ENCODE results near the gene CEACAM16.
A peak's percentile ranks its signal among the peaks of the same experiment; 100 is the strongest.

Gene CEACAM16

GRCh38 chr19:44741841-44742329 lies 42.9 kb downstream of the CEACAM16 start:
- no peak for TF ChIP-seq CTCF (IDR thresholded peaks at IDR 0.05; ENCODE audit: control insufficient read depth, extremely low read depth, insufficient read depth)
- peak; percentile 97 for DNase-seq (ENCODE audit: low read depth)
- no peak overlapping the region for H3K4me3 ChIP-seq (ENCODE audit: low read depth, low read length)

DNA sequence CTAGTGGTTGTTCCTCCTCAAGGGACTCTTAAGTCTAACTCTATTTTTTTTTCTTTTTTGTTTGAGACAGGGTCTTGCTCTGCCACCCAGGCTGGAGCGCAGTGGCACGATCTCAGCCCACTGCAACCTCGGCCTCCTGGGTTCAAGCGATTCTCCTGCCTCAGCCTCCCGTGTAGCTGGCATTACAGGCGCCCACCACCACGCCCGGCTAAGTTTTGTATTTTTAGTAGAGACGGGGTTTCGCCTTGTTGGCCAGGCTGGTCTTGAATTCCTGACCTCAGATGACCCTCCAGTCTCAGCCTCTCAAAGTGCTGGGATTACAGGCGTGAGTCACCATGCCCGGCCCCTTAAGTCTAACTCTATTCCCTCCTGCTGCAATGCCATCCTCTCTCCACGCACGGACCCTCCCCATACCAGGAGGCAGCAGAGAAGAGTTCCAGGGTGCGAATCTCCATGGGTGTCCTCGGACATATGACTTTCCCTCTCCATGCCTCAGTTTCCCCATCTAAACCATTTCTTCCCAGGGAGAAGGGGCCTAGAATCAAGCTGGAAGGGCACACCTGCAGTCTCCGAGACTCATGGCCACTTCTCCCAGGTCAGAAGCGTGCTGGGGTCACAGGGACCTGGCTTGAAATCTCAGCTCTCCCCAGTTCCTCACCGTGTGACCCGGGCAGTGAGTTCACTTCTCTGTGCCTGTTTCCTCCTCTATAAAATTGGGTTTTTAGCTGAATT lies 43.5 kb downstream of the CEACAM16 start:
- no peak for TF ChIP-seq CTCF (IDR thresholded peaks at IDR 0.05; ENCODE audit: control insufficient read depth, extremely low read depth, insufficient read depth)
- H3K4me3 ChIP-seq (ENCODE audit: low read depth, low read length), result no peak overlapping the region
- DNase-seq (ENCODE audit: low read depth), result no peak

DNA sequence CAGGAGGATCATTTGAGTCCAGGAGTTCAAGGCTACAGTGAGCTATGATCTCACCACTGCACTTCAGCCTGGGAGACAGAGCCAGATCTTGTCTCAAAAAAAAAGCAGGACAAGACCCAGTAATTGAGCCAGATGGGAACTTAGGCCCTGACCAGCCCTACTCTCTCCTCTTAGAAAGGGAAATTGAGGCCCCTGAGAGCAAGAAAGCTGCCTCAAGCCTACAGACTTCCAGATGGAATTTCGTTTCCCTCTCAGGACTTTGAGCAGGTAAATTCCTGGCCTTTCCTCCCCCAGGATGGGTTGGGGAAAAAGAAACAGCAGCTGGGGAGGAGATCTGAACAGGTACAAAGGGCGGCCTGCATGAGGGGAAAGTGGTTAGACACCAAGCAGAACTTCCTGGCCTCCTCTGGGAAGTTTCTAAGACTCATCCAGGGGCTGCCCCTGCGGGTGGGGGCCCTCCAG lies 46.0 kb downstream of the CEACAM16 start:
- no peak for TF ChIP-seq CTCF (IDR thresholded peaks at IDR 0.05; ENCODE audit: control insufficient read depth, extremely low read depth, insufficient read depth)
- no peak for DNase-seq (ENCODE audit: low read depth)
- no peak overlapping the region for H3K4me3 ChIP-seq (ENCODE audit: low read depth, low read length)

GRCh38 chr19:44745341-44745831 lies 46.4 kb downstream of the CEACAM16 start:
- H3K4me3 ChIP-seq (ENCODE audit: low read depth, low read length), result no peak overlapping the region
- no peak for DNase-seq (ENCODE audit: low read depth)
- TF ChIP-seq CTCF (IDR thresholded peaks at IDR 0.05; ENCODE audit: control insufficient read depth, extremely low read depth, insufficient read depth), result no peak

GRCh38 chr19:44745887-44746600 lies 47.1 kb downstream of the CEACAM16 start:
- H3K4me3 ChIP-seq (ENCODE audit: low read depth, low read length), result no peak overlapping the region
- TF ChIP-seq CTCF (IDR thresholded peaks at IDR 0.05; ENCODE audit: control insufficient read depth, extremely low read depth, insufficient read depth), result no peak
- DNase-seq (ENCODE audit: low read depth), result no peak

DNA sequence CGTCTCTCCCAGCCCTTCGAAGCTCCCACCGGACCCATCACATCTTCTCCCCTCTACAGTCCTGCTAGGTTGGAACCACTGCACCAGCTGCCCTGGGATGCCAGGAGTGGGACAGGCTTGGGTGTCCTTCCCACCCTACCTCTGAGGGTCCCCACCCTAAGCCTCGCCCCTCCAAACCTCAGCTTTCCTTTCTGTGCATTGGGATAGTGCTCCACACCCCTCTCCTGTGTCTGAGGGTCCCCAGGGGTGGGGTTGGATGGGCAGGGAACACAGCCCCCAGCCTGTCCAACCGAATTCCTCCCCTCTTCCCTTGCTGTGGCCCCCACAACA lies 47.6 kb downstream of the CEACAM16 start:
- no peak overlapping the region for H3K4me3 ChIP-seq (ENCODE audit: low read depth, low read length)
- TF ChIP-seq CTCF (IDR thresholded peaks at IDR 0.05; ENCODE audit: control insufficient read depth, extremely low read depth, insufficient read depth), result no peak
- DNase-seq (ENCODE audit: low read depth), result no peak
